ENCODE measurements around the gene NUP98.

GRCh38 chr11:3671334-3672254, 125.8 kb downstream of the NUP98 start, which contains the start of gene CHRNA10:
- TF ChIP-seq EZH2 (IDR thresholded peaks at IDR 0.05): no peak
- no peak for TF ChIP-seq POLR2AphosphoS5 (IDR thresholded peaks at IDR 0.05; ENCODE audit: borderline replicate concordance, low read depth, low read length)

Data from SK-N-MC (cell line).